ENCODE results near the gene RASSF3. TPM values are rescaled to one million over a fixed set of nuclear protein-coding genes. Genes with fewer than 3 reads are reported as not detected.
A peak's percentile ranks its signal among the peaks of the same experiment; 100 is the strongest.

The RASSF3 gene
- total RNA-seq, 1 donor from 2014 or later = 31.2 TPM

DNA sequence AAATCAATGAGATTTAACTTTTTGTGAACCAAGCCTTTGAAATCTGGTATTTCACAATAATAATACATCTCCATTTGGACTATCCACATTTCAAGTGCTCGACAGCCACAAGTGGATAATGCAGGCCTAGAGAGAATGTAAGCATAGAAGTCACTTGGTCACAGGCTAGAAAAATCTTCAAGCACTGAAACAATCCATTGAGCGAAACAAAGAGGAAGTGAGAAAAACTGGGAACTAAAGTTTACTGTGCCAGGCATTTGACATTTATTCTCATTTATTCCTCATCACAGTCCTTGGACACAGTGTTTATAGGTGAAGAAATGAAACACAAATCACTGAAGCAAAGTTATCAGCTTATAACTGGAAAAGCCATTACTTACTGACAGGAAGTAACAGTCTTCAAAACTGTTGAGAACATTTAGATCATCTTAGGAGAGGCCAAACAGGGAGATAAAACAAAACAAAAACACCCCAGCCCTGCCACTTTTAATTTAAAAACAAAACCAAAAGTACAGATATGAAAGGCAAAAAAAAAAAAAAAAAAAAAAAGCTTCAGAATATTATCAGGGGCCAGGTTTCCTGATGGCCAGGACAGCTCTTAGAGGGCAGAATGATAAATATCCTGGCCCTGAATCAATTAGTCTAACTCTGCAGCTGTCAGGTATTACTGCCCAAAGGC lies 119.8 kb downstream of the RASSF3 start:
- DNase-seq = no peak

DNA sequence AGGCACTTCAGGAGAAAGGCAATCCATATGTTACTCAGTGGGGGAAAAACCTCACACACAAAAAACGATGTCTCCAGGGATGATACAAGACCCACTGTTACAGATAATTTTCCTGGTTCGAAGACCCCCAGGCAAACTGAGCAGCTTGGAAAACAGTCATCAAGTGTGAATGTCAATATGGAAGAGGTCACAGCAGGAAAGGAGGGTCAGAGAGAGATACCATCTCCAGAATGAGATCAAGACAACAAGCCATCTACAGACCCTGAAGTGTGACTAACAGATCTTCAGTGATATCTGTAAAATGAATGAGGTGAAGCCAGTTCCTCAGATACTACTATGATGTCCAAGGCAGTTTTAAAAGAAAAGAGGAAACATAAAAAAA lies 120.3 kb downstream of the RASSF3 start:
- DNase-seq = peak; percentile 32

DNA sequence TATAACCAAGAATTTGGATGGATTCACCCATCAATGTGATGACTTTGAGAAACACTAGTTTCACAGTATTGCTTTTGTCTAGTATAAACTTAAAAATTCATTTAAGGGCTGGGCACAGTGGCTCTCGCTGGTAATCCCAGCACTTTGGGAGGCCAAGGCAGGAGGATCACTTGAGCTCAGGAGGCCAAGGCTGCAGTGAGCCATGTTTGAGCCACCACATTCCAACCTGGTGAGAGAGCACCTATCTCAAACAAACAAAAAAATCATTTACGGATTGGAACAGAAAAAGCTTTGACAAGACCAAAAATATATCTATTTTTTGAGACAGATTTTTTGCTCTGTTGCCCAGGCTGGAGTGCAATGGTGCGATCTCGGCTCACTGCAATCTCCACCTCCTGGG lies 121.4 kb downstream of the RASSF3 start:
- DNase-seq = no peak

DNA sequence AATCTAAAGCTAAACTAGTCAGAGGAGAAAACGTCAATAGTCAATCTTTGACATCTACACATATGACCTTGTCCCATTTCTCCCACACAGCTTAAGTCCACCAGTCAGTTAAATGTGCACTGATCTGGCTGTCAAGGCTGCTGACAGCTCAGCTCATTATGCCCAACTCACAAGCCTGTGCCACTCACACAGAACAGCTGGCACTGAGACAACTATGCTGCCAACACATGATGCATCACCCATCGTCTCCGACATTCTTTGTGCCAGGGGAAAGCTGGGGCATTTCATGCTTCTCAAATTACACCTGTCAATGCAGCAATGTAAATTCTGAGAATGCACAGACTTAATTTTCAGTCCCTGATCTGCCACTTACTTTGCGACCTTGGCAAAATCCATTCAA lies 123.6 kb downstream of the RASSF3 start:
- peak; percentile 71 for DNase-seq

DNA sequence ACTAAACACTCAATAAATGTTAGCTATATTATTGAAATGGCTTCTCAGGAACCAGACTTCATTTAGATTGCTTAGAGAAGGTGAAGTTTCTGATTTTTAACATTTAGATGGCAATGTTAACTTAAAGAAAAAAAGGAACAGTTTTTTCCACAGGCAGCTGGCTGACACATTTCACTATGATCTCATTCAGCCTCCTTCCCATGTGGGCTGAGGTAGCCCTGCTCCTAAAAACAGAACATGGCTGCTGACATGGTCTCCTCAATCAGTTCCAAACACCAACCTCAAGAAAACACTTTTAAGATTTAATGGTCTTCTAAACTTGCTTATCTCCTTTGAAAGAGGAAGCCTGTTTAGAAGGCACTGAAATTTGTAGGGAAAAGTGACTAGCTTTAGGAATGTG lies 125.1 kb downstream of the RASSF3 start:
- no peak for DNase-seq

DNA sequence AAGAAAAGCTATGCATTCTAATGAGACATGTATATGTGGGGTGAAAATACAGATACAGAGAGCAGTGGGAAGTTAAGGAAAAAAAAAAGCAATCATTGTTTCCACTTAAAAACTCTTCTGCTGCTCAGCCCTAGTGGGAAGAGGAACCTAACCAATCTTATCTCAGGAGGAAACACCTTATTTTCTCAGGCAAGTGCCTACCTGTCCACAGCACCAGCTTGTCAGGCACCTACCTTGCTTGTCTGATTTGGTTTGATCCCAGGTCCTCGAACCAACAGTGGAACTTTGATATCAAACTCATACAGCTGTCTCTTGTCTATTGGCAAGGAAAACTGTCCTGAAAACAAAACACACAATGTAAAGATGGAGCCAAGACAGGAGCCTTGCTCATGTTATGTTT lies 126.5 kb downstream of the RASSF3 start:
- DNase-seq = no peak

DNA sequence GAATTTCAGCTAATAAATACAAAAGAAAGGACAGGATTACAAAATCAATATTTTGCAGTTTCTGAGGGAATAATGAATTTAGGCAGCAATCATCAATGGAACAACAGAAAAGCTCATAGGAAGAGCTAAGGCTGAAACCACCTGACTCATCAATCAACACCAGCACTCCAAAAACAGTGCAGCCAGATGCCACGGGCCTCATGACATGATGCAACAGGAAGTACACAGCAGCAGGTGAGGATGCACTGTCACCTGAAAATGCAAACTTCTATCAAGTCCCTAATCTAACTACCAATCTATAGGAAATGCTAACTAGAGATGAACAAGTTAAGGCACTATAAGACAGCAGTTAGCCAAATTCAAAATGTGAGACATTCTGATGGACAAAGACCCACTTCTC lies 127.2 kb downstream of the RASSF3 start:
- no peak for DNase-seq

DNA sequence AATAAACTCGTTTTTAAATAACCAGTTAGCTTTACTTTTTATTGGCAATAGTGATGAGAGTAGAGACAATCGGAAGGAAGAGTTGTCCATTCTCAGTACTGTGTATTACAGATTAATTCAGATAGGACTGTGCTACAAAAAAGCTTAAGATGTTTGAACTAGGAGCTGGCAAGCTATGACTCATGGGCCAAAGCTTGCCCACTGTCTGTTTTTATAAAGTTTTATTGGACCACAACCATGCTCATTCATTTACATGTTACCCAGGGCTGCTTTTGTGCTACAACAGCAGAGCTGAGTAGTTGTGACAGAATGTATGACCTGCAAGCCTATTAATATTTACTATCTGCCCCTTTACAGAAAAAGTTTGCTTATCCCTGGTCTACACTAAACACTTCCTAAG lies 129.5 kb downstream of the RASSF3 start:
- DNase-seq = no peak

DNA sequence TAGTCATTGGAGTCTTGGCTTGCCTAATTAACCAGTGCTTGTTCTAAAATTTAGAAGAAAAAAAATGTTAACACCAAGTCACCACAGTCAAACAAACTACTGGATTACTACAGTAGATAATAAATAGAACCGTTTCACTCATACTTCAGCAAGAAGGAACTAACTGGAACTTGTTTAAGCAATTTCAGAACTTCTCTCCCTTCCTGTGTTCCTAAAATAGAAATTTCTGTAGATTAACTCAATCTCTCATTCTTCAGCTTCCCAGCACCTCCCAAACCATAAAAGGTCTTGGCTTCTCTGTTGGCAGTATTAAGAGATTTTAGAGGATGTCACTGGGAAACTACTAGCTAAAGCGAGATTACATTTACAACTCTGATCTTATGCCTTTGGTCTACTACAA lies 130.4 kb downstream of the RASSF3 start:
- DNase-seq = no peak

DNA sequence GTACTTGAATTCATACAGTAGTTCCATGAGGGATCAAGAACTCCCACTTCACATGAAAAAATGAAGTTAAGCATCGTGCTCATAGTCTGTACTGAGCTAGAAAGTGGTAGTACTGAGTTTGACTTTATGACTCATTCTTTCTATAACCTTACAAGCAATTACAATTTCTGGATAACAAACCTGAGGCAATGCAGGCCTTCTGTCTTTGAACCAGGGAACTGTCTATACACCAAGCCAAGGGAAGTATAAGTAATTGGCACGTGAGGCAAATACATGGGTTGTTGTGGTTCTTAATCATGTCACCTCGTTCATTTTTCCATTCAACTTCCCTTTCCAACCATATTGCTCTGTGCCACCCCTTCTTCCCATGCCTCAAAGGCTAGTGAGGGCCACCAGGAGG lies 132.1 kb downstream of the RASSF3 start:
- no peak for DNase-seq

DNA sequence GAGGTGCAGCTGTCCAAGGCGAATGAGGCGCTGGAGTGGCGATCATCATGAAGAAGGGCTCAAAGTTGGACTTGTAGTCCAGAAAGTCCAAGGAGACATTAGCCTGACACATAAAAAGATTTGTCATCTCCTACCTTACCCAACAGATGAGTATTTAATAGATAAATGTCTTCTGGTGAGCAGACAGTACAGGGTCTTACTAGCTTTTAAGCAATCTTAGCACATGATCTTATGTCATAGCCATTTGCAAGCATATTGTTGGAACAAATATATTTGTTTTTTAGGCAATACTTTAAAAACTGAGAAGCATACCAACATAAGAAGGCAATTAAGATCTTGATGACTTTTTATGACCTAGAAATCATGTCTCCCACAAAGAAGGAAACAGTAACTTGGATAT lies 132.9 kb downstream of the RASSF3 start:
- no peak for DNase-seq

DNA sequence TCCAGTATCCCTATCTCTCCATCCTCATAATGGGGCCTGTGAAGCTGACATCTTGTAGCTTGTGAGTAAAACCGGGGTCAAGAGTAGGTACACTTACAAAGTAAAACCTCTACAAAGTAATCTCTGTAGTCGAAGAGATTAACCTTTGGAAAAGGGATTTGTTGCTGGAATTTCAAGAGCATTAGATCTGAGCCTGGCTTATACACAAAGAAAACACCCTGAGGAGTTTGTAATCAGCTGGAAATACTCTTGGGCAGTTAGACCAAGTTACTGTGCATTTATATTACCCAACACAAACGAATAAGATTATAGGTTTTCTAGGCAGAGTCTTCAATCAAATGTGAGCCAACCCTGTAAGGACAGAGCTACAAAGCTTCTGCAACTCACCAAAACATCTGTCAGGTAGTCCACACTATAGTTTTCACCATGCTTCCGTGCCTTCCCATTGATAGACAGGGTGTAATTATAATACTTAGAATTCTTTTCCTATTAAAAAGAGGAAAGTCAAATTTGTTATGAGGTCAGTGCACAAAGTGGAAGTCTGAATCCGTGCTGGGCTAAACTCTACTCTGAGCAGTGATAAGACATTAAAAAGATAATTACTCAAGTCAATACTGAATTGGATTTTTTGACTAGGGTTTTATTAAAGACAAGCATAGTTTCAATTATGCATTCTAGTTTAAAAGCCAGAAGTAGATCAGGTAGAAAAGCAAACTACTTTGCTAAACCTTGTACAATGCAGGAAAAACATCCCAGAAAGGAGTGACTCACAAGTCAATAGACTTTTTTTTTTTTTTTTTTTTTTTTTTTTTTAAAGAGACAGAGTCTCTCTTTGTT lies 134.3 kb downstream of the RASSF3 start:
- no peak for DNase-seq

DNA sequence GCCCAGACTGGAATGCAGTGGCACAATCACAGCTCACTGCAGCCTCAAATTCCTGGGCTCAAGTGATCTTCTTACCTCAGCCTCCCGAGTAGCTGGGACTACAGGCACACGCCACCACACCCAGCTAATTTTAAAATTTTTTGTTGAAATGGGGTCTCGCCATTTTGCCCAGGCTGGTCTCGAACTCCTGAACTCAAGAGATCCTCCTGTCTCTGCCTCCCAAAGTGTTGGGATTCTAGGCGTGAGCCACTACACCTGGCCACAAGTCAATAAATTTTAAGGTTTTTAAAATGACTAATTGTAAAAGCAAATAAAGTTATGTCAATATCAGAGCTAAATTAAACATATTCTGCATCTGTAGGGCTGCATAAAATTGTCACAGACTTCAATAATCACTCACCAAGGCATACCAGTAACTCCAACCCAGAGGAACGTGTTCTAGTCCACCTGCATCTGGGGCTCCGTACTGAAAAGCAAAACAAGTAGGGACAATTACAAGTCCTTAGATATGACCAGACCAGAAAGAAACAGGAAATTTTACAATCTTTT lies 135.0 kb downstream of the RASSF3 start:
- DNase-seq = no peak

DNA sequence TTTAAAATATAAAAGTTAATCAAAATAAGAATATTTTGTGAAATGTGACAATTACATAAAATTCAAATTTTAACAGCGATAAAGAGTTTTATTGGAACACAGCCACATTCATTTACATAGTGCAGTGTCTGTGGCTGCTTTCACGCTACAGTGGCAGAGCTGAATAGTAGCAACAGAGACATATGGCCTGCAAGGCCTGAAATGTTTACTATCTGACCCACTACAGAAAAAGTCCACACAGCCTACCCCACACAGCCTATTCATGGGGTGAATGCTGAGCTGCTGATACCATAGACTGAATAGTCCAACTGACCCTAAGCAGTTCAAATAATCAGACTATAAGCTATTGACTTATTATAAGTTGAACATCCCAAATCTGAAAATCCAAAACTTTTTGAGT lies 135.7 kb downstream of the RASSF3 start:
- DNase-seq = no peak

DNA sequence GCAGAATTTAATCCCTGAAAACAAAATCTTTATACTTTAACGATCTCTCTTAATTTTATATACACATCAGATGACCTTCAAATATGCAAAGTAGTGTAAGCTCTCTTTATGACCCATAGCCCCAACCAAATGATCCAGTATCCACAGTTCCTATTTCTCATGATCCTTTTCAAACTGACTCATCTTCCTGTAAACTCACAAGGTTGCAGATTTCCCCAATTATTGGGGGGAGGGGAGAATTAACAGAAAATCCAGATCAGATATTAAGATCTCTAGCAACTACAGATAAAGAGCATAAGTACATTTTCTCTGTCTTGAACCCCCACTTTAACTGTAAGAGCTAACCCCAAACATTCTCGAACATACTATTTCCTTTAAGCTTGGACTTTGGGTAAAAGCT lies 136.4 kb downstream of the RASSF3 start:
- no peak for DNase-seq

Small RNAs within 50 kb of the gene (small RNA-seq; reads per million reads assigned to genes)
- gene MIR548C (ENCODE audit: low replicate concordance) = not detected
- gene MIR548Z (ENCODE audit: low replicate concordance) = not detected
- gene RF00137 (ENCODE audit: low replicate concordance) = not detected

Other genes starting within 250 kb of the RASSF3 start
- 0.92 TPM for gene C12orf56, start 219.7 kb upstream of the RASSF3 start, total RNA-seq
- 37.0 TPM for gene XPOT, start 206.1 kb upstream of the RASSF3 start, total RNA-seq
- gene TBK1, start 158.4 kb upstream of the RASSF3 start, total RNA-seq = 24.7 TPM
- gene GNS, start 148.9 kb downstream of the RASSF3 start, total RNA-seq = 103 TPM
- gene TBC1D30, start 214.2 kb downstream of the RASSF3 start, total RNA-seq = 2.6 TPM

Data from tongue (tissue), 3 donors.